Activated B cell treated with CpG ODN at 0.5 μM for 24 hours (primary cell): ENCODE data around the gene TOM1. TPM values are rescaled to one million over a fixed set of nuclear protein-coding genes. Genes with fewer than 3 reads are reported as not detected.

Experiments used
- ATAC-seq: fragments of 200-7000 bp; cut with Tn5 transposase; one replicate; pipeline ENCODE4 v1.10.0; 2021; ENCODE audit warnings: low read depth, mild to moderate bottlenecking, moderate library complexity
- CTCF ChIA-PET: fragments of 350-600 bp; sonication (Branson Sonifier 250); formaldehyde crosslinking; loops from one replicate; lab custom pipeline; 2021; ENCODE audit warnings: antibody characterized with exemption; lab: Charles Lee
- POLR2A ChIA-PET: fragments of 350-600 bp; sonication (Branson Sonifier 250); formaldehyde crosslinking; loops from one replicate; lab custom pipeline; 2021; ENCODE audit warnings: antibody characterized with exemption; lab: Charles Lee
- DNase-seq: peaks from one replicate; pipeline ENCODE4 v3.0.0; 2022
- H3K27ac Mint-ChIP-seq: one replicate; pipeline ENCODE4 v1.8.0; 2020; ENCODE audit warnings: mixed read lengths
- H3K27me3 Mint-ChIP-seq: one replicate; pipeline ENCODE4 v1.8.0; 2021; ENCODE audit warnings: mixed read lengths
- H3K36me3 Mint-ChIP-seq: one replicate; pipeline ENCODE4 v1.8.0; 2021; ENCODE audit warnings: low read depth, mixed read lengths
- H3K4me1 Mint-ChIP-seq: one replicate; pipeline ENCODE4 v1.8.0; 2021; ENCODE audit warnings: mixed read lengths
- H3K4me3 Mint-ChIP-seq: one replicate; pipeline ENCODE4 v1.8.0; 2020; ENCODE audit warnings: mild to moderate bottlenecking, mixed read lengths
- H3K9me3 Mint-ChIP-seq: one replicate; pipeline ENCODE4 v1.8.0; 2020; ENCODE audit warnings: mixed read lengths
- CTCF ChIP-seq: fragments of 200-600 bp; IDR thresholded peaks from one replicate; pipeline ENCODE4 v1.8.0; 2022; ENCODE audit warnings: antibody characterized with exemption, mild to moderate bottlenecking
- intact Hi-C: fragments of 100-400 bp; cut with micrococcal nuclease; formaldehyde crosslinking; loops from one replicate; pipeline ENCODE4 v1.15.1; 2024
- total RNA-seq: library from RNA; stranded (reverse); gene quantifications from 2 replicates; pipeline ENCODE4 v1.2.3, GENCODE V29; 2022

TOM1 gene
- total RNA-seq, 1 donor from 2014 or later, result 40.8 TPM

- peaks cover 22% of the 10 kb centered on the region for H3K4me1 Mint-ChIP-seq
- CTCF ChIA-PET, result interaction anchor here (0.7 kb wide), 1 partner anchor 87 kb away, joined by 3 read pairs; no protein-coding TSS in a partner anchor
- ATAC-seq (peak; percentile 41), DNase-seq (no peak)
- peaks cover 13% of the 10 kb centered on the region for H3K36me3 Mint-ChIP-seq
- no peaks in the 10 kb centered on the region for H3K9me3 Mint-ChIP-seq
- no peak overlapping the region for H3K27ac Mint-ChIP-seq
- POLR2A ChIA-PET, result no interaction called here
- TF ChIP-seq CTCF, result no peak
- no peak overlapping the region for H3K4me3 Mint-ChIP-seq
- intact Hi-C loops, result no loop called here
- no peaks in the 10 kb centered on the region for H3K27me3 Mint-ChIP-seq
Observed at GRCh38 chr22:35344956-35345690, 45.4 kb downstream of the TOM1 start.

GRCh38 chr22:35345808-35346505 is 46.3 kb downstream of the TOM1 start:
- intact Hi-C loops, result no loop called here
- Mint-ChIP-seq H3K4me1 (peaks cover 29% of the 10 kb centered on the region), H3K27ac (no peak overlapping the region), H3K9me3 (no peaks in the 10 kb centered on the region), H3K4me3 (no peak overlapping the region), H3K36me3 (peaks cover 5% of the 10 kb centered on the region), H3K27me3 (no peaks in the 10 kb centered on the region)
- POLR2A ChIA-PET, result no interaction called here
- CTCF ChIA-PET, result interaction anchor here (1.1 kb wide), 1 partner anchor 85 kb away, joined by 3 read pairs; no protein-coding TSS in a partner anchor
- DNase-seq, result no peak
- TF ChIP-seq CTCF, result no peak
- no peak for ATAC-seq

GRCh38 chr22:35346596-35347220 is 47.0 kb downstream of the TOM1 start:
- Mint-ChIP-seq H3K4me3 (no peak overlapping the region), H3K27ac (no peak overlapping the region), H3K4me1 (peaks cover 29% of the 10 kb centered on the region), H3K36me3 (peaks cover 3% of the 10 kb centered on the region), H3K9me3 (no peaks in the 10 kb centered on the region), H3K27me3 (no peaks in the 10 kb centered on the region)
- TF ChIP-seq CTCF, result no peak
- ATAC-seq (no peak), DNase-seq (no peak)
- ChIA-PET POLR2A (no interaction called here), CTCF (interaction anchor here (1.1 kb wide), 1 partner anchor 84 kb away, joined by 3 read pairs; no protein-coding TSS in a partner anchor)
- intact Hi-C loops, result no loop called here

- no peak for TF ChIP-seq CTCF
- peaks cover 35% of the 10 kb centered on the region for H3K4me1 Mint-ChIP-seq
- no peaks in the 10 kb centered on the region for H3K27me3 Mint-ChIP-seq
- intact Hi-C loops, result no loop called here
- H3K36me3 Mint-ChIP-seq, result peaks cover 3% of the 10 kb centered on the region
- no peak overlapping the region for H3K27ac Mint-ChIP-seq
- no peaks in the 10 kb centered on the region for H3K9me3 Mint-ChIP-seq
- ChIA-PET CTCF (interaction anchor here (1.2 kb wide), 1 partner anchor 63 kb away, joined by 3 read pairs; no protein-coding TSS in a partner anchor), POLR2A (no interaction called here)
- no peak overlapping the region for H3K4me3 Mint-ChIP-seq
- ATAC-seq, result no peak
- DNase-seq, result no peak
Observed at GRCh38 chr22:35347462-35347861, 47.8 kb downstream of the TOM1 start.
